Activated CD4-positive, alpha-beta T cell treated with anti-CD3 and anti-CD28 coated beads, Interleukin-2, amount 10 ng/mL, durations not matched to agents 24 days and 14 days (primary cell): Measurements from ENCODE around the gene HES1. TPM values are rescaled to one million over a fixed set of nuclear protein-coding genes. Genes with fewer than 3 reads are reported as not detected.
A peak's percentile ranks its signal among the peaks of the same experiment; 100 is the strongest.

Experiments used
- DNase-seq: peaks from one replicate; pipeline ENCODE4 v3.0.0; 2022
- H3K27ac Mint-ChIP-seq: one replicate; pipeline ENCODE4 v1.8.0; 2022; ENCODE audit warnings: mild to moderate bottlenecking, mixed read lengths
- H3K27me3 Mint-ChIP-seq: one replicate; pipeline ENCODE4 v1.8.0; 2022; ENCODE audit warnings: mixed read lengths
- H3K36me3 Mint-ChIP-seq: one replicate; pipeline ENCODE4 v1.8.0; 2022; ENCODE audit warnings: low read depth, mild to moderate bottlenecking, mixed read lengths
- H3K4me1 Mint-ChIP-seq: one replicate; pipeline ENCODE4 v1.8.0; 2021; ENCODE audit warnings: mixed read lengths
- H3K4me3 Mint-ChIP-seq: one replicate; pipeline ENCODE4 v1.8.0; 2022; ENCODE audit warnings: mild to moderate bottlenecking, moderate library complexity, mixed read lengths
- H3K9me3 Mint-ChIP-seq: one replicate; pipeline ENCODE4 v1.8.0; 2021; ENCODE audit warnings: mixed read lengths
- intact Hi-C: fragments of 100-400 bp; cut with micrococcal nuclease; formaldehyde crosslinking; loops from one replicate; pipeline ENCODE4 v1.15.1; 2023
- total RNA-seq: library from RNA; stranded (reverse); gene quantifications from 2 replicates; pipeline ENCODE4 v1.2.3, GENCODE V29; 2022

Gene HES1
- total RNA-seq, 1 donor from 2014 or later, result 1.2 TPM

- Mint-ChIP-seq H3K4me1 (peaks cover 3% of the 10 kb centered on the region), H3K36me3 (no peaks in the 10 kb centered on the region), H3K27ac (no peak overlapping the region), H3K4me3 (no peak overlapping the region), H3K9me3 (no peaks in the 10 kb centered on the region), H3K27me3 (peaks cover 6% of the 10 kb centered on the region)
- no peak for DNase-seq
- intact Hi-C loops, result no loop called here
Measured at GRCh38 chr3:194184265-194184751, 48.4 kb downstream of the HES1 start.

GRCh38 chr3:194184801-194185200 is 48.9 kb downstream of the HES1 start:
- Mint-ChIP-seq H3K27ac (no peak overlapping the region), H3K4me1 (peaks cover 3% of the 10 kb centered on the region), H3K4me3 (no peak overlapping the region), H3K36me3 (no peaks in the 10 kb centered on the region), H3K27me3 (peaks cover 4% of the 10 kb centered on the region), H3K9me3 (no peaks in the 10 kb centered on the region)
- DNase-seq, result no peak
- intact Hi-C loops, result no loop called here

- Mint-ChIP-seq H3K9me3 (no peaks in the 10 kb centered on the region), H3K4me1 (peaks cover 3% of the 10 kb centered on the region), H3K4me3 (no peak overlapping the region), H3K36me3 (no peaks in the 10 kb centered on the region), H3K27me3 (peaks cover 4% of the 10 kb centered on the region), H3K27ac (no peak overlapping the region)
- intact Hi-C loops, result no loop called here
- DNase-seq, result no peak
Measured at GRCh38 chr3:194185221-194185620, 49.3 kb downstream of the HES1 start.

- Mint-ChIP-seq H3K9me3 (peaks cover 3% of the 10 kb centered on the region), H3K4me3 (no peak overlapping the region), H3K27me3 (peaks cover 2% of the 10 kb centered on the region), H3K27ac (peak overlapping the region; percentile 45), H3K4me1 (peaks cover 5% of the 10 kb centered on the region), H3K36me3 (no peaks in the 10 kb centered on the region)
- DNase-seq, result no peak
- intact Hi-C loops, result no loop called here
Measured at GRCh38 chr3:194187233-194187944, 51.4 kb downstream of the HES1 start.

Other genes with a start within 250 kb of the HES1 start
- not detected in 2 replicates for gene CPN2, start 215.2 kb downstream of the HES1 start, total RNA-seq
- gene LRRC15, start 233.6 kb downstream of the HES1 start, total RNA-seq, result not detected in 2 replicates